Fibroblast of mammary gland (primary cell): ENCODE data around the gene SERPINA3.

Source experiments
- DNase-seq: peaks from one replicate; pipeline ENCODE4 v3.0.0-alpha.2; 2010; ENCODE audit warnings: low read depth
- H3K4me3 ChIP-seq: 2 replicates; pipeline ENCODE4 v1.5.1; 2011; ENCODE audit warnings: low read depth, mild to moderate bottlenecking, low read length, moderate library complexity; ENCODE audit not compliant: control insufficient read depth
- TF ChIP-seq, protein P1 (sequence below): conservative IDR thresholded peaks from 2 replicates; pipeline ENCODE4 v1.5.1; 2011; ENCODE audit warnings: low read depth, low read length, inconsistent platforms; ENCODE audit not compliant: control insufficient read depth, insufficient read depth

SERPINA3 gene

GRCh38 chr14:94617366-94617941 lies 5.3 kb downstream of the SERPINA3 start:
- TF ChIP-seq, protein P1, sequence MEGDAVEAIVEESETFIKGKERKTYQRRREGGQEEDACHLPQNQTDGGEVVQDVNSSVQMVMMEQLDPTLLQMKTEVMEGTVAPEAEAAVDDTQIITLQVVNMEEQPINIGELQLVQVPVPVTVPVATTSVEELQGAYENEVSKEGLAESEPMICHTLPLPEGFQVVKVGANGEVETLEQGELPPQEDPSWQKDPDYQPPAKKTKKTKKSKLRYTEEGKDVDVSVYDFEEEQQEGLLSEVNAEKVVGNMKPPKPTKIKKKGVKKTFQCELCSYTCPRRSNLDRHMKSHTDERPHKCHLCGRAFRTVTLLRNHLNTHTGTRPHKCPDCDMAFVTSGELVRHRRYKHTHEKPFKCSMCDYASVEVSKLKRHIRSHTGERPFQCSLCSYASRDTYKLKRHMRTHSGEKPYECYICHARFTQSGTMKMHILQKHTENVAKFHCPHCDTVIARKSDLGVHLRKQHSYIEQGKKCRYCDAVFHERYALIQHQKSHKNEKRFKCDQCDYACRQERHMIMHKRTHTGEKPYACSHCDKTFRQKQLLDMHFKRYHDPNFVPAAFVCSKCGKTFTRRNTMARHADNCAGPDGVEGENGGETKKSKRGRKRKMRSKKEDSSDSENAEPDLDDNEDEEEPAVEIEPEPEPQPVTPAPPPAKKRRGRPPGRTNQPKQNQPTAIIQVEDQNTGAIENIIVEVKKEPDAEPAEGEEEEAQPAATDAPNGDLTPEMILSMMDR, result no peak
- no peak overlapping the region for H3K4me3 ChIP-seq
- no peak for DNase-seq

DNA sequence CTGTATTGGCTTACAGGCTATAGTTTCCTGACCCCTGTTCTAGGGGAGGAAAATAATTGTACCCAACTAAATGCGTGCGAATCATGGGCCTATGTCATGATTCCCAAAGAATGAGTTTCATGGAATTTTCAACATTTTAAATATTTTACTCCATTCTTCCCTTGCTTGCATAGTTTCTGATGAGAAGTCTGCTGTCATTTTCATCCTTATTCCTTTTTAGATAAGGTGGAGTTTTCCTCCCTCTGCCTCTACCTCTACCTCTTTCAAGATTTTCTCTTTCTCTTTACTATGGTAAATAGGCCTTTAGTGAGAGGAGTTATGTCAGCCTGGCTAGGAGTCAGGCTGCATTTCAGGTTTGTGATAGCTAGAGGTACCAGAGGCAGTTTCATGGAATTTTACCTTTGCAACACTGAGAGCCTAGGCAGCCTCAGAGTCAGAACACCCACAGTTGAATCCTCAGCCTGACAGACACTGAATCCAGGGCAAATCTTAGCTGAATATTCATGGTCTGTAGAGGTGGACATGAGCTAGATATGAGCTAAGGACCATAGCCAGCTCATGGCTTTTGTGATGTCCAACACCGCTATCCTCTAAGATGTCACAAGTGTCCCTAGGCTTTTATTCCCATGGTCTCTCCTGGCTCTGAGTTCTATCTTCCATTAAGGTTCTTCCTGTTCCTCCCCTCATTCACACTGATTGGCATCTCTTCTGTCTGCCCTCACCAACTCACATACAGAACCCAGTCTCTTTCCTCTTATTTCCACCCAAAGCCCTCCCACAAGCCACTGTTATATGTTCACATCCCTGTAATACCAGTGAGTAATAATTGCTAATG lies 6.0 kb downstream of the SERPINA3 start:
- DNase-seq, result no peak
- TF ChIP-seq, protein P1, result no peak
- no peak overlapping the region for H3K4me3 ChIP-seq

GRCh38 chr14:94619297-94619696 lies 7.1 kb downstream of the SERPINA3 start:
- TF ChIP-seq, protein P1, result no peak
- no peak for DNase-seq
- H3K4me3 ChIP-seq, result no peak overlapping the region

DNA sequence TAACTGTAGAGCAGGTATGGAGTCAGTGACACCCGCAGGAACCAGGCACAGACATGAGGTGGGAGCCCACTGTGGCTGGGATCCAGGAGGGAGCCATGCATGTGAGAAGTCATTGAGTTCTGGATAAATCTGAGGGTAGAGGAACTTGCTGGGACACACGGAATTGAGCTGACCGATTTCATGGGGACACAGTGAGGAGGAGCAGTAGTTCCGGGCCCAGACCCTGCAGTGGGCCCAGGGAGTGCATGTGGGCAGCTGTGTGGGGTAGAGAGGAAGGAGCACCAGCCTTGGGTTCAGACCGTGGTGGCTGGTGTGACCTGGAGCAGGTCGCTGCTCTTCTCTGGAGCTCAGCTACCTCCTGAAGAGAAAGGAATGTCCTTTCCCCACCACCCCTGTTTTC lies 8.4 kb downstream of the SERPINA3 start:
- H3K4me3 ChIP-seq, result no peak overlapping the region
- no peak for DNase-seq
- TF ChIP-seq, protein P1, result no peak

- DNase-seq, result no peak
- H3K4me3 ChIP-seq, result no peak overlapping the region
- TF ChIP-seq, protein P1, result no peak
Measured at GRCh38 chr14:94621358-94622134, 9.4 kb downstream of the SERPINA3 start.

- TF ChIP-seq, protein P1, result no peak
- DNase-seq, result no peak
Measured at GRCh38 chr14:94622653-94623421, 10.6 kb downstream of the SERPINA3 start.

More at GRCh38 chr14:94622653-94623421, 10.6 kb downstream of the SERPINA3 start:
- H3K4me3 ChIP-seq, result no peak overlapping the region
